Endothelial cell of umbilical vein (primary cell): Measurements from ENCODE around the gene SDR9C7. TPM values are rescaled to one million over a fixed set of nuclear protein-coding genes. Genes with fewer than 3 reads are reported as not detected.
"Not testable (repeated sequence)": the region's sequence is repeated elsewhere in the genome, so short reads cannot be mapped to it uniquely, and the experiment has no call there.

Experiments used
- BruUV-seq: library from RNA; stranded (reverse); fragments of 400-500 nt; replicated peaks from 2 replicates; lab custom pipeline; 2021; lab: Mats Ljungman, UMichigan
- CTCF ChIA-PET: fragments of 300-600, 350-600 bp; sonication (Branson Sonifier 250); formaldehyde crosslinking; loops from one replicate; lab custom pipeline; 2021; ENCODE audit warnings: antibody characterized with exemption, inconsistent platforms; lab: Charles Lee
- POLR2A ChIA-PET: fragments of 300-600, 350-600 bp; sonication (Branson Sonifier 250); formaldehyde crosslinking; loops from one replicate; lab custom pipeline; 2021; ENCODE audit warnings: antibody characterized with exemption, inconsistent platforms; lab: Charles Lee
- DNase-seq: peaks from one replicate; pipeline ENCODE4 v3.0.0-alpha.2; 2011; ENCODE audit warnings: low read depth, low spot score
- FAIRE-seq: peaks from 2 replicates; lab custom pipeline; 2011; peaks lifted over from hg19 to GRCh38; lab: Jason Lieb, UNC
- H2AFZ ChIP-seq: 2 replicates; pipeline ENCODE4 v1.6.0; 2012; ENCODE audit warnings: low read depth, low read length, control low read depth, inconsistent platforms
- H3K27ac ChIP-seq: 2 replicates; pipeline ENCODE4 v1.5.1; 2011; ENCODE audit warnings: low read depth, mild to moderate bottlenecking, control low read depth, low read length, moderate library complexity; ENCODE audit not compliant: insufficient read depth
- H3K27me3 ChIP-seq, 2 experiments: 2 replicates each; pipeline versions ENCODE4 v1.6.0 to v1.6.1; 2011; ENCODE audit warnings: low read length in 2 of 2, mixed read lengths in 1 of 2; ENCODE audit not compliant: control insufficient read depth in 2 of 2, insufficient read depth in 2 of 2
- H3K36me3 ChIP-seq, 2 experiments: 2 replicates in 1 of 2; 3 replicates in 1 of 2; pipeline ENCODE4 v1.5.1; 2011; ENCODE audit warnings: low read length in 2 of 2, mild to moderate bottlenecking in 1 of 2, moderate library complexity in 1 of 2; ENCODE audit not compliant: control insufficient read depth in 2 of 2, insufficient read depth in 2 of 2; ENCODE audit errors: extremely low read depth in 1 of 2
- H3K4me1 ChIP-seq: 3 replicates; pipeline ENCODE4 v1.5.1; 2011; ENCODE audit warnings: mild to moderate bottlenecking, low read length; ENCODE audit not compliant: control insufficient read depth, insufficient read depth; ENCODE audit errors: extremely low read depth
- H3K4me2 ChIP-seq: 2 replicates; pipeline ENCODE4 v1.6.1; 2011; ENCODE audit warnings: low read length, control low read depth, mixed read lengths; ENCODE audit not compliant: insufficient read depth
- H3K4me3 ChIP-seq, 3 experiments: fragments of 200-600 bp in 1 of 3; sonication (generic), shearing (Covaris generic) in 1 of 3; replicated peaks in 1 of 3; 2 replicates each; pipeline ENCODE4 v1.5.1; 2011 to 2016; ENCODE audit warnings: control low read depth in 3 of 3, low read length in 3 of 3, mild to moderate bottlenecking in 2 of 3, inconsistent platforms in 1 of 3, low read depth in 1 of 3, moderate library complexity in 1 of 3; ENCODE audit not compliant: insufficient read depth in 1 of 3
- H3K79me2 ChIP-seq: 2 replicates; pipeline ENCODE4 v1.6.0; 2012; ENCODE audit warnings: low read length, inconsistent platforms; ENCODE audit not compliant: control insufficient read depth, insufficient read depth
- H3K9ac ChIP-seq: replicated peaks from 2 replicates; pipeline ENCODE3; 2011; ENCODE audit warnings: low read length, control low read depth; ENCODE audit not compliant: insufficient read depth; ENCODE audit errors: extremely low read depth
- H3K9me1 ChIP-seq: replicated peaks from 3 replicates; pipeline ENCODE4 v1.6.0; 2011; ENCODE audit warnings: mild to moderate bottlenecking, low read length; ENCODE audit not compliant: control insufficient read depth, insufficient read depth; ENCODE audit errors: extremely low read depth
- H3K9me3 ChIP-seq: replicated peaks from 2 replicates; pipeline ENCODE4 v1.5.1; 2012; ENCODE audit warnings: low read length, inconsistent platforms; ENCODE audit not compliant: control insufficient read depth, insufficient read depth
- H4K20me1 ChIP-seq: replicated peaks from 2 replicates; pipeline ENCODE3; 2011; ENCODE audit warnings: mild to moderate bottlenecking, low read length; ENCODE audit not compliant: control insufficient read depth, insufficient read depth; ENCODE audit errors: extremely low read depth
- dilution Hi-C: fragments of 300-500 bp; cut with MboI; formaldehyde crosslinking; loops from one replicate; pipeline ENCODE4 v1.15.0; 2019; ENCODE audit warnings: low sequenced_read_pairs; ENCODE audit not compliant: extremely low pct_ligation_motif_present
- intact Hi-C: fragments of 100-400 bp; cut with micrococcal nuclease; formaldehyde crosslinking; loops from one replicate; pipeline ENCODE4 v1.10.0; 2022
- polyA plus RNA-seq, 4 experiments: library from polyadenylated mRNA; depleted of rRNA in 3 of 4; stranded (reverse) in 3 of 4; unstranded in 1 of 4; fragments of >200 nt; gene quantifications; 2 replicates each; pipeline versions ENCODE4 v1.2.1 to v1.2.3, GENCODE V29; 2011 to 2012; ENCODE audit warnings: missing spikeins in 1 of 4
- total RNA-seq: library from RNA; stranded (reverse); gene quantifications from 2 replicates; pipeline ENCODE4 v1.2.3, GENCODE V29; 2021

Gene SDR9C7
- total and polyA plus RNA-seq, 2 donors (not counting 3 experiments of a cell fraction or from before 2014, with no cell fraction given) = not detected

- H2AFZ ChIP-seq, H3K27me3 ChIP-seq, BruUV-seq: not testable (repeated sequence)
Measured at GRCh38 chr12:56968910-56969309, 34.7 kb upstream of the SDR9C7 start.

GRCh38 chr12:56965997-56966642 lies 31.9 kb upstream of the SDR9C7 start:
- H3K9me1 ChIP-seq, H3K4me3 ChIP-seq, H3K27ac ChIP-seq, H3K9me3 ChIP-seq, CTCF ChIA-PET, H3K4me2 ChIP-seq, DNase-seq, H3K4me1 ChIP-seq, POLR2A ChIA-PET, H3K9ac ChIP-seq, H4K20me1 ChIP-seq, intact Hi-C loops, FAIRE-seq, H3K36me3 ChIP-seq, dilution Hi-C loops, H3K79me2 ChIP-seq, H3K27me3 ChIP-seq, H2AFZ ChIP-seq, BruUV-seq: not testable (repeated sequence)

More at GRCh38 chr12:56968910-56969309, 34.7 kb upstream of the SDR9C7 start:
- H3K4me1 ChIP-seq, CTCF ChIA-PET, H3K9me1 ChIP-seq, H4K20me1 ChIP-seq, FAIRE-seq, H3K9me3 ChIP-seq, H3K4me2 ChIP-seq, H3K79me2 ChIP-seq, H3K4me3 ChIP-seq, POLR2A ChIA-PET, DNase-seq, H3K27ac ChIP-seq, dilution Hi-C loops, H3K9ac ChIP-seq, intact Hi-C loops, H3K36me3 ChIP-seq: not testable (repeated sequence)

- H3K9ac ChIP-seq, H3K4me3 ChIP-seq, H3K79me2 ChIP-seq, H3K27ac ChIP-seq, intact Hi-C loops, H3K27me3 ChIP-seq, H3K36me3 ChIP-seq, dilution Hi-C loops, H3K9me1 ChIP-seq, H3K4me1 ChIP-seq, POLR2A ChIA-PET, H2AFZ ChIP-seq, DNase-seq, BruUV-seq, H4K20me1 ChIP-seq, H3K4me2 ChIP-seq, FAIRE-seq, CTCF ChIA-PET, H3K9me3 ChIP-seq: not testable (repeated sequence)
Measured at GRCh38 chr12:56965124-56965523, 30.9 kb upstream of the SDR9C7 start.

- H3K79me2 ChIP-seq, H3K9me1 ChIP-seq, DNase-seq, H3K9me3 ChIP-seq, FAIRE-seq, H3K4me2 ChIP-seq, H3K9ac ChIP-seq, dilution Hi-C loops, BruUV-seq, CTCF ChIA-PET, H3K4me1 ChIP-seq, H3K4me3 ChIP-seq, H4K20me1 ChIP-seq, POLR2A ChIA-PET, intact Hi-C loops, H2AFZ ChIP-seq, H3K36me3 ChIP-seq, H3K27me3 ChIP-seq, H3K27ac ChIP-seq: not testable (repeated sequence)
Measured at GRCh38 chr12:56963557-56963956, 29.3 kb upstream of the SDR9C7 start.
